Right ventricle myocardium inferior (tissue), 1 donor: ENCODE data around the gene PCSK1. TPM values are rescaled to one million over a fixed set of nuclear protein-coding genes. Genes with fewer than 3 reads are reported as not detected.

Experiments used
- total RNA-seq: library from RNA; stranded (reverse); fragmentation: NEBNext Ultra II Directional; extraction: Animal tissue kit (Norgen Biotek cat#: 25700); gene quantifications from one replicate; pipeline ENCODE4 v1.2.1, GENCODE V29; 2021
- donor health status: DM: no; HTN: yes; CAD: no; lungs with severe emphysema.

The PCSK1 gene
- total RNA-seq, 1 donor from 2014 or later: 0.05 TPM

Other genes with a start within 250 kb of the PCSK1 start
- gene CAST, start 229.1 kb upstream of the PCSK1 start, total RNA-seq: 461 TPM